HEK293 (cell line): Measurements from ENCODE around the gene HDHD5.

Experiments
- GLI4 ChIP-seq: fragments of 450-650 bp; formaldehyde crosslinking; IDR thresholded peaks from 2 replicates; pipeline ENCODE4 v1.5.1; 2016; ENCODE audit warnings: missing biosample characterization, missing genetic modification characterization
- MEIS1 ChIP-seq: sonication (generic); formaldehyde crosslinking; IDR thresholded peaks from 2 replicates; pipeline ENCODE4 v1.8.1; 2022; ENCODE audit warnings: missing genetic modification reagents, mild to moderate bottlenecking, borderline replicate concordance
- TCF7L2 ChIP-seq: IDR thresholded peaks from 2 replicates; pipeline ENCODE4 v1.6.1; 2011; ENCODE audit warnings: low read depth, mild to moderate bottlenecking, inconsistent platforms, low read length, moderate library complexity, borderline replicate concordance
- WT1 ChIP-seq: fragments of 450-650 bp; formaldehyde crosslinking; IDR thresholded peaks from 2 replicates; pipeline ENCODE4 v1.5.1; 2016; ENCODE audit warnings: missing biosample characterization, missing genetic modification characterization
- ZBTB44 ChIP-seq: fragments of 450-650 bp; IDR thresholded peaks from 2 replicates; pipeline ENCODE4 v1.5.1; 2018; ENCODE audit warnings: missing biosample characterization, mild to moderate bottlenecking, missing genetic modification characterization
- ZBTB7A ChIP-seq: fragments of 450-650 bp; formaldehyde crosslinking; IDR thresholded peaks from 2 replicates; pipeline ENCODE4 v1.5.1; 2016; ENCODE audit warnings: low read depth, missing biosample characterization, missing genetic modification characterization
- ZFP37 ChIP-seq: fragments of 450-650 bp; formaldehyde crosslinking; IDR thresholded peaks from 2 replicates; pipeline ENCODE4 v1.5.1; 2016; ENCODE audit warnings: missing biosample characterization, missing genetic modification characterization
- ZNF148 ChIP-seq: fragments of 450-650 bp; formaldehyde crosslinking; IDR thresholded peaks from 2 replicates; pipeline ENCODE4 v1.5.0; 2017; ENCODE audit warnings: missing biosample characterization, missing genetic modification characterization, borderline replicate concordance
- ZNF366 ChIP-seq: fragments of 450-650 bp; formaldehyde crosslinking; conservative IDR thresholded peaks from 2 replicates; pipeline ENCODE4 v1.5.1; 2016; ENCODE audit warnings: missing biosample characterization, missing genetic modification characterization
- ZNF37A ChIP-seq: fragments of 450-650 bp; IDR thresholded peaks from 2 replicates; pipeline ENCODE4 v1.5.1; 2018; ENCODE audit warnings: missing biosample characterization, missing genetic modification characterization
- ZNF449 ChIP-seq: fragments of 450-650 bp; formaldehyde crosslinking; IDR thresholded peaks from 2 replicates; pipeline ENCODE4 v1.5.1; 2017; ENCODE audit warnings: missing biosample characterization, mild to moderate bottlenecking, missing genetic modification characterization, moderate library complexity
- ZNF658 ChIP-seq: fragments of 450-650 bp; formaldehyde crosslinking; IDR thresholded peaks from 2 replicates; pipeline ENCODE4; 2016; ENCODE audit warnings: missing biosample characterization, missing genetic modification characterization
- ZXDB ChIP-seq: fragments of 450-650 bp; formaldehyde crosslinking; IDR thresholded peaks from 2 replicates; pipeline ENCODE4 v1.5.1; 2016; ENCODE audit warnings: missing biosample characterization, missing genetic modification characterization
- TF ChIP-seq, protein P1 (sequence below): fragments of 450-650 bp; formaldehyde crosslinking; IDR thresholded peaks from 2 replicates; pipeline ENCODE4 v1.5.1; 2016; ENCODE audit warnings: missing biosample characterization, missing genetic modification characterization, borderline replicate concordance
- TF ChIP-seq, protein P2 (sequence below): fragments of 450-650 bp; formaldehyde crosslinking; conservative IDR thresholded peaks from 2 replicates; pipeline ENCODE4 v1.5.1; 2016; ENCODE audit warnings: low read depth, missing biosample characterization, missing genetic modification characterization
- TF ChIP-seq, protein P3 (sequence below): fragments of 450-650 bp; formaldehyde crosslinking; IDR thresholded peaks from 2 replicates; pipeline ENCODE4 v1.5.1; 2016; ENCODE audit warnings: missing biosample characterization, missing genetic modification characterization
- TF ChIP-seq, protein P4 (sequence below): fragments of 450-650 bp; formaldehyde crosslinking; IDR thresholded peaks from 2 replicates; pipeline ENCODE4 v1.5.1; 2016; ENCODE audit warnings: missing biosample characterization, missing genetic modification characterization

The HDHD5 gene

GRCh38 chr22:17171153-17172028 is 12.3 kb upstream of the HDHD5 start (continued):
- TF ChIP-seq ZBTB7A (no peak), ZBTB44 (tag by site-specific recombination) (no peak), ZFP37 (tag by site-specific recombination) (0 out of 2 replicates have a peak, but pooled peaks have one; percentile 34), ZXDB (tag by site-specific recombination) (peak; percentile 65), TCF7L2 (no peak; the same call in 1 of the 2 replicates), ZNF449 (no peak), MEIS1 (CRISPR knock-in tag) (no peak), ZNF658 (no peak), WT1 (tag by site-specific recombination) (no peak), GLI4 (tag by site-specific recombination) (no peak), ZNF148 (tag by site-specific recombination) (no peak), ZNF366 (tag by site-specific recombination) (no peak), ZNF37A (tag by site-specific recombination) (no peak)
- TF ChIP-seq, protein P1, sequence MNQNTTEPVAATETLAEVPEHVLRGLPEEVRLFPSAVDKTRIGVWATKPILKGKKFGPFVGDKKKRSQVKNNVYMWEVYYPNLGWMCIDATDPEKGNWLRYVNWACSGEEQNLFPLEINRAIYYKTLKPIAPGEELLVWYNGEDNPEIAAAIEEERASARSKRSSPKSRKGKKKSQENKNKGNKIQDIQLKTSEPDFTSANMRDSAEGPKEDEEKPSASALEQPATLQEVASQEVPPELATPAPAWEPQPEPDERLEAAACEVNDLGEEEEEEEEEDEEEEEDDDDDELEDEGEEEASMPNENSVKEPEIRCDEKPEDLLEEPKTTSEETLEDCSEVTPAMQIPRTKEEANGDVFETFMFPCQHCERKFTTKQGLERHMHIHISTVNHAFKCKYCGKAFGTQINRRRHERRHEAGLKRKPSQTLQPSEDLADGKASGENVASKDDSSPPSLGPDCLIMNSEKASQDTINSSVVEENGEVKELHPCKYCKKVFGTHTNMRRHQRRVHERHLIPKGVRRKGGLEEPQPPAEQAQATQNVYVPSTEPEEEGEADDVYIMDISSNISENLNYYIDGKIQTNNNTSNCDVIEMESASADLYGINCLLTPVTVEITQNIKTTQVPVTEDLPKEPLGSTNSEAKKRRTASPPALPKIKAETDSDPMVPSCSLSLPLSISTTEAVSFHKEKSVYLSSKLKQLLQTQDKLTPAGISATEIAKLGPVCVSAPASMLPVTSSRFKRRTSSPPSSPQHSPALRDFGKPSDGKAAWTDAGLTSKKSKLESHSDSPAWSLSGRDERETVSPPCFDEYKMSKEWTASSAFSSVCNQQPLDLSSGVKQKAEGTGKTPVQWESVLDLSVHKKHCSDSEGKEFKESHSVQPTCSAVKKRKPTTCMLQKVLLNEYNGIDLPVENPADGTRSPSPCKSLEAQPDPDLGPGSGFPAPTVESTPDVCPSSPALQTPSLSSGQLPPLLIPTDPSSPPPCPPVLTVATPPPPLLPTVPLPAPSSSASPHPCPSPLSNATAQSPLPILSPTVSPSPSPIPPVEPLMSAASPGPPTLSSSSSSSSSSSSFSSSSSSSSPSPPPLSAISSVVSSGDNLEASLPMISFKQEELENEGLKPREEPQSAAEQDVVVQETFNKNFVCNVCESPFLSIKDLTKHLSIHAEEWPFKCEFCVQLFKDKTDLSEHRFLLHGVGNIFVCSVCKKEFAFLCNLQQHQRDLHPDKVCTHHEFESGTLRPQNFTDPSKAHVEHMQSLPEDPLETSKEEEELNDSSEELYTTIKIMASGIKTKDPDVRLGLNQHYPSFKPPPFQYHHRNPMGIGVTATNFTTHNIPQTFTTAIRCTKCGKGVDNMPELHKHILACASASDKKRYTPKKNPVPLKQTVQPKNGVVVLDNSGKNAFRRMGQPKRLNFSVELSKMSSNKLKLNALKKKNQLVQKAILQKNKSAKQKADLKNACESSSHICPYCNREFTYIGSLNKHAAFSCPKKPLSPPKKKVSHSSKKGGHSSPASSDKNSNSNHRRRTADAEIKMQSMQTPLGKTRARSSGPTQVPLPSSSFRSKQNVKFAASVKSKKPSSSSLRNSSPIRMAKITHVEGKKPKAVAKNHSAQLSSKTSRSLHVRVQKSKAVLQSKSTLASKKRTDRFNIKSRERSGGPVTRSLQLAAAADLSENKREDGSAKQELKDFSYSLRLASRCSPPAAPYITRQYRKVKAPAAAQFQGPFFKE, result no peak
- TF ChIP-seq, protein P2, sequence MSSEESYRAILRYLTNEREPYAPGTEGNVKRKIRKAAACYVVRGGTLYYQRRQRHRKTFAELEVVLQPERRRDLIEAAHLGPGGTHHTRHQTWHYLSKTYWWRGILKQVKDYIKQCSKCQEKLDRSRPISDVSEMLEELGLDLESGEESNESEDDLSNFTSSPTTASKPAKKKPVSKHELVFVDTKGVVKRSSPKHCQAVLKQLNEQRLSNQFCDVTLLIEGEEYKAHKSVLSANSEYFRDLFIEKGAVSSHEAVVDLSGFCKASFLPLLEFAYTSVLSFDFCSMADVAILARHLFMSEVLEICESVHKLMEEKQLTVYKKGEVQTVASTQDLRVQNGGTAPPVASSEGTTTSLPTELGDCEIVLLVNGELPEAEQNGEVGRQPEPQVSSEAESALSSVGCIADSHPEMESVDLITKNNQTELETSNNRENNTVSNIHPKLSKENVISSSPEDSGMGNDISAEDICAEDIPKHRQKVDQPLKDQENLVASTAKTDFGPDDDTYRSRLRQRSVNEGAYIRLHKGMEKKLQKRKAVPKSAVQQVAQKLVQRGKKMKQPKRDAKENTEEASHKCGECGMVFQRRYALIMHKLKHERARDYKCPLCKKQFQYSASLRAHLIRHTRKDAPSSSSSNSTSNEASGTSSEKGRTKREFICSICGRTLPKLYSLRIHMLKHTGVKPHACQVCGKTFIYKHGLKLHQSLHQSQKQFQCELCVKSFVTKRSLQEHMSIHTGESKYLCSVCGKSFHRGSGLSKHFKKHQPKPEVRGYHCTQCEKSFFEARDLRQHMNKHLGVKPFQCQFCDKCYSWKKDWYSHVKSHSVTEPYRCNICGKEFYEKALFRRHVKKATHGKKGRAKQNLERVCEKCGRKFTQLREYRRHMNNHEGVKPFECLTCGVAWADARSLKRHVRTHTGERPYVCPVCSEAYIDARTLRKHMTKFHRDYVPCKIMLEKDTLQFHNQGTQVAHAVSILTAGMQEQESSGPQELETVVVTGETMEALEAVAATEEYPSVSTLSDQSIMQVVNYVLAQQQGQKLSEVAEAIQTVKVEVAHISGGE, result peak; percentile 76
- TF ChIP-seq, protein P3, sequence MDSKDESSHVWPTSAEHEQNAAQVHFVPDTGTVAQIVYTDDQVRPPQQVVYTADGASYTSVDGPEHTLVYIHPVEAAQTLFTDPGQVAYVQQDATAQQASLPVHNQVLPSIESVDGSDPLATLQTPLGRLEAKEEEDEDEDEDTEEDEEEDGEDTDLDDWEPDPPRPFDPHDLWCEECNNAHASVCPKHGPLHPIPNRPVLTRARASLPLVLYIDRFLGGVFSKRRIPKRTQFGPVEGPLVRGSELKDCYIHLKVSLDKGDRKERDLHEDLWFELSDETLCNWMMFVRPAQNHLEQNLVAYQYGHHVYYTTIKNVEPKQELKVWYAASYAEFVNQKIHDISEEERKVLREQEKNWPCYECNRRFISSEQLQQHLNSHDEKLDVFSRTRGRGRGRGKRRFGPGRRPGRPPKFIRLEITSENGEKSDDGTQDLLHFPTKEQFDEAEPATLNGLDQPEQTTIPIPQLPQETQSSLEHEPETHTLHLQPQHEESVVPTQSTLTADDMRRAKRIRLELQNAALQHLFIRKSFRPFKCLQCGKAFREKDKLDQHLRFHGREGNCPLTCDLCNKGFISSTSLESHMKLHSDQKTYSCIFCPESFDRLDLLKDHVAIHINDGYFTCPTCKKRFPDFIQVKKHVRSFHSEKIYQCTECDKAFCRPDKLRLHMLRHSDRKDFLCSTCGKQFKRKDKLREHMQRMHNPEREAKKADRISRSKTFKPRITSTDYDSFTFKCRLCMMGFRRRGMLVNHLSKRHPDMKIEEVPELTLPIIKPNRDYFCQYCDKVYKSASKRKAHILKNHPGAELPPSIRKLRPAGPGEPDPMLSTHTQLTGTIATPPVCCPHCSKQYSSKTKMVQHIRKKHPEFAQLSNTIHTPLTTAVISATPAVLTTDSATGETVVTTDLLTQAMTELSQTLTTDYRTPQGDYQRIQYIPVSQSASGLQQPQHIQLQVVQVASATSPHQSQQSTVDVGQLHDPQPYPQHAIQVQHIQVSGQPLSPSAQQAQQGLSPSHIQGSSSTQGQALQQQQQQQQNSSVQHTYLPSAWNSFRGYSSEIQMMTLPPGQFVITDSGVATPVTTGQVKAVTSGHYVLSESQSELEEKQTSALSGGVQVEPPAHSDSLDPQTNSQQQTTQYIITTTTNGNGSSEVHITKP (tag by site-specific recombination), result peak; percentile 94
- TF ChIP-seq, protein P4, sequence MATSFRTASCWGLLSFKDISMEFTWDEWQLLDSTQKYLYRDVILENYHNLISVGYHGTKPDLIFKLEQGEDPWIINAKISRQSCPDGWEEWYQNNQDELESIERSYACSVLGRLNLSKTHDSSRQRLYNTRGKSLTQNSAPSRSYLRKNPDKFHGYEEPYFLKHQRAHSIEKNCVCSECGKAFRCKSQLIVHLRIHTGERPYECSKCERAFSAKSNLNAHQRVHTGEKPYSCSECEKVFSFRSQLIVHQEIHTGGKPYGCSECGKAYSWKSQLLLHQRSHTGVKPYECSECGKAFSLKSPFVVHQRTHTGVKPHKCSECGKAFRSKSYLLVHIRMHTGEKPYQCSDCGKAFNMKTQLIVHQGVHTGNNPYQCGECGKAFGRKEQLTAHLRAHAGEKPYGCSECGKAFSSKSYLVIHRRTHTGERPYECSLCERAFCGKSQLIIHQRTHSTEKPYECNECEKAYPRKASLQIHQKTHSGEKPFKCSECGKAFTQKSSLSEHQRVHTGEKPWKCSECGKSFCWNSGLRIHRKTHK (tag by site-specific recombination), result no peak
